WTC11 (cell line): ENCODE measurements around the gene NKAIN4. TPM values are rescaled to one million over a fixed set of nuclear protein-coding genes. Genes with fewer than 3 reads are reported as not detected.

ENCODE experiments used
- ATAC-seq: fragments of 200-7000 bp; cut with Tn5 transposase; 2 replicates; pipeline ENCODE4 v1.10.0; 2021; ENCODE audit warnings: mild to moderate bottlenecking, moderate library complexity
- CTCF ChIA-PET: fragments of 300-600 bp; sonication (Branson Sonifier 250); formaldehyde crosslinking; loops from one replicate; lab custom pipeline; 2021; ENCODE audit warnings: antibody characterized with exemption; lab: Charles Lee
- POLR2A ChIA-PET: fragments of 350-600 bp; sonication (Branson Sonifier 250); formaldehyde crosslinking; loops from one replicate; lab custom pipeline; 2021; ENCODE audit warnings: antibody characterized with exemption; lab: Charles Lee
- DNase-seq: peaks from one replicate; pipeline ENCODE4 v3.0.0; 2021; ENCODE audit warnings: low spot score
- H3K27ac Mint-ChIP-seq: 2 replicates; pipeline ENCODE4 v1.8.0; 2021; ENCODE audit warnings: mixed read lengths
- H3K27me3 Mint-ChIP-seq: 2 replicates; pipeline ENCODE4 v1.8.0; 2021; ENCODE audit warnings: low read depth, mild to moderate bottlenecking, moderate library complexity, mixed read lengths
- H3K36me3 Mint-ChIP-seq: 2 replicates; pipeline ENCODE4 v1.8.0; 2021; ENCODE audit warnings: mixed read lengths
- H3K4me1 Mint-ChIP-seq: 2 replicates; pipeline ENCODE4 v1.8.0; 2022; ENCODE audit warnings: mixed read lengths
- H3K4me3 Mint-ChIP-seq: 2 replicates; pipeline ENCODE4 v1.8.0; 2021; ENCODE audit warnings: mild to moderate bottlenecking, moderate library complexity, mixed read lengths
- H3K9me3 Mint-ChIP-seq: 2 replicates; pipeline ENCODE4 v1.8.0; 2021; ENCODE audit warnings: mixed read lengths
- ATF1 ChIP-seq: sonication (generic); formaldehyde crosslinking; IDR thresholded peaks from 2 replicates; pipeline ENCODE4 v1.8.1; 2023; ENCODE audit warnings: mild to moderate bottlenecking, moderate library complexity, missing genetic modification reagents
- E2F4 ChIP-seq: sonication (generic); formaldehyde crosslinking; IDR thresholded peaks from 2 replicates; pipeline ENCODE4 v1.8.1; 2022; ENCODE audit warnings: low read depth, mild to moderate bottlenecking, moderate library complexity, missing genetic modification reagents, borderline replicate concordance
- EMX1 ChIP-seq: fragments of 250-450 bp; sonication (Bioruptor Pico); IDR thresholded peaks from 2 replicates; pipeline ENCODE4 v1.8.0; 2021; ENCODE audit warnings: mild to moderate bottlenecking
- ETV6 ChIP-seq: sonication (generic); formaldehyde crosslinking; IDR thresholded peaks from 2 replicates; pipeline ENCODE4 v1.8.1; 2022; ENCODE audit warnings: mild to moderate bottlenecking, missing genetic modification reagents
- FOXP4 ChIP-seq: sonication (generic); formaldehyde crosslinking; IDR thresholded peaks from 2 replicates; pipeline ENCODE4 v1.8.0; 2022; ENCODE audit warnings: mild to moderate bottlenecking, missing genetic modification reagents
- GABPB1 ChIP-seq: sonication (generic); formaldehyde crosslinking; IDR thresholded peaks from 2 replicates; pipeline ENCODE4 v1.8.1; 2023; ENCODE audit warnings: mild to moderate bottlenecking, missing genetic modification reagents
- GRHL2 ChIP-seq: fragments of 250-450 bp; sonication (Bioruptor Pico); IDR thresholded peaks from 2 replicates; pipeline ENCODE4 v1.8.0; 2022; ENCODE audit warnings: mild to moderate bottlenecking, moderate library complexity; ENCODE audit not compliant: insufficient replicate concordance, severe bottlenecking
- HMGA2 ChIP-seq: fragments of 250-450 bp; sonication (Bioruptor Pico); IDR thresholded peaks from 2 replicates; pipeline ENCODE4 v1.4.0; 2021; ENCODE audit warnings: mild to moderate bottlenecking, moderate library complexity
- JAZF1 ChIP-seq: fragments of 250-450 bp; sonication (Bioruptor Pico); IDR thresholded peaks from 2 replicates; pipeline ENCODE4 v1.9.0; 2021; ENCODE audit warnings: moderate library complexity, mild to moderate bottlenecking, inconsistent platforms
- NR2C2 ChIP-seq: sonication (generic); formaldehyde crosslinking; IDR thresholded peaks from 2 replicates; pipeline ENCODE4 v1.8.0; 2022; ENCODE audit warnings: mild to moderate bottlenecking, missing genetic modification reagents
- RELA ChIP-seq: sonication (generic); formaldehyde crosslinking; IDR thresholded peaks from 2 replicates; pipeline ENCODE4 v1.8.1; 2022; ENCODE audit warnings: missing genetic modification reagents, mild to moderate bottlenecking, borderline replicate concordance
- SMAD3 ChIP-seq: sonication (generic); formaldehyde crosslinking; IDR thresholded peaks from 2 replicates; pipeline ENCODE4 v1.8.0; 2022; ENCODE audit warnings: missing genetic modification reagents, mild to moderate bottlenecking, borderline replicate concordance
- SOX15 ChIP-seq: fragments of 250-450 bp; sonication (Bioruptor Pico); IDR thresholded peaks from 2 replicates; pipeline ENCODE4 v1.9.0; 2021; ENCODE audit warnings: mild to moderate bottlenecking
- TEAD1 ChIP-seq: sonication (generic); formaldehyde crosslinking; IDR thresholded peaks from 2 replicates; pipeline ENCODE4 v1.8.0; 2022; ENCODE audit warnings: mild to moderate bottlenecking, missing genetic modification reagents
- ZNF138 ChIP-seq: sonication (generic); formaldehyde crosslinking; conservative IDR thresholded peaks from 2 replicates; pipeline ENCODE4 v1.8.1; 2022; ENCODE audit warnings: mild to moderate bottlenecking, moderate library complexity, missing genetic modification reagents
- ZNF263 ChIP-seq: sonication (generic); formaldehyde crosslinking; IDR thresholded peaks from 2 replicates; pipeline ENCODE4 v1.8.1; 2022; ENCODE audit warnings: low read depth, mild to moderate bottlenecking, moderate library complexity, missing genetic modification reagents
- ZNF416 ChIP-seq: fragments of 250-450 bp; sonication (Bioruptor Pico); IDR thresholded peaks from 2 replicates; pipeline ENCODE4 v1.9.0; 2021; ENCODE audit warnings: mild to moderate bottlenecking, inconsistent platforms
- total RNA-seq: library from RNA; stranded (reverse); gene quantifications from 3 replicates; pipeline ENCODE4 v1.2.3, GENCODE V29; 2021
- TF ChIP-seq, protein P1 (sequence below): sonication (generic); formaldehyde crosslinking; conservative IDR thresholded peaks from 2 replicates; pipeline ENCODE4 v1.8.1; 2022; ENCODE audit warnings: mild to moderate bottlenecking, missing genetic modification reagents
- TF ChIP-seq, protein P2 (sequence below): sonication (generic); formaldehyde crosslinking; IDR thresholded peaks from 2 replicates; pipeline ENCODE4 v1.8.0; 2022; ENCODE audit warnings: mild to moderate bottlenecking, missing genetic modification reagents
- TF ChIP-seq, protein P3 (sequence below): fragments of 250-450 bp; sonication (Bioruptor Pico); IDR thresholded peaks from 2 replicates; pipeline ENCODE4 v1.9.0; 2021; ENCODE audit warnings: mild to moderate bottlenecking, borderline replicate concordance

Gene NKAIN4
- total RNA-seq, 1 experiment from 2014 or later: 7.2 TPM

- TF ChIP-seq NR2C2 (CRISPR knock-in tag): no peak
- TF ChIP-seq FOXP4 (CRISPR knock-in tag): no peak
- no peak for TF ChIP-seq HMGA2 (CRISPR knock-in tag)
- TF ChIP-seq ZNF138 (CRISPR knock-in tag): no peak
- no peak for TF ChIP-seq TEAD1 (CRISPR knock-in tag)
- TF ChIP-seq, all 79 proteins: peak for 0
Observed at GRCh38 chr20:63206878-63207277, 47.4 kb downstream of the NKAIN4 start (continued).

DNA sequence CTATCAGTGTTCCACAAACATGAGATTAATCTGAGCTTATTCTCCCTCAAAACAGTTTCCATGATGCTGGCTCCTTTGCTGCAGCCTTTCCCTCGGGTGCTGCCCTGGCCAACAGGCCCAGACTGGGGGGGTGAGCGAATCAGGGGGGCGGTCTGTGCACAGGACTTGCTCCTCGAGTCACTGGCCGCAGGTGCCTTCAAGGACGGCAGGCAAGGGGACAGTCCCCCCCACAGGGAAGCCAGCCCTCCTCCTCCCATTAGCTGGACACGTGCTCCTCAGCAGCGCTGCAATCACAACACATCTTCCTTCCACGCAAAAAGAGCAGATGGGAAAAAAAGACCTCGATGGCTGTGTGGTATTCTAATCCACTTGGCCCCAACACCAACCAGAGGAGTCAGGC, 48.4 kb downstream of the NKAIN4 start:
- TF ChIP-seq ZNF263 (CRISPR knock-in tag) (no peak), GRHL2 (no peak), EMX1 (CRISPR knock-in tag) (no peak), JAZF1 (CRISPR knock-in tag) (no peak), ZNF416 (CRISPR knock-in tag) (no peak)
- TF ChIP-seq, protein P1, sequence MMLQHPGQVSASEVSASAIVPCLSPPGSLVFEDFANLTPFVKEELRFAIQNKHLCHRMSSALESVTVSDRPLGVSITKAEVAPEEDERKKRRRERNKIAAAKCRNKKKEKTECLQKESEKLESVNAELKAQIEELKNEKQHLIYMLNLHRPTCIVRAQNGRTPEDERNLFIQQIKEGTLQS (CRISPR knock-in tag): no peak
- H3K27ac Mint-ChIP-seq: peak overlapping the region; percentile 7; the same call in 1 of the 2 replicates
- no peaks in the 10 kb centered on the region for H3K27me3 Mint-ChIP-seq
- ChIA-PET POLR2A (no interaction called here), CTCF (interaction anchor here (1.0 to 1.1 kb wide), 2 partner anchors 17 to 29 kb away, joined by 3 to 4 read pairs; no protein-coding TSS in a partner anchor)
- H3K9me3 Mint-ChIP-seq: no peaks in the 10 kb centered on the region
- peaks cover 65% of the 10 kb centered on the region for H3K36me3 Mint-ChIP-seq
- DNase-seq (no peak), ATAC-seq (no peak)
- no peak overlapping the region for H3K4me3 Mint-ChIP-seq
- no peaks in the 10 kb centered on the region for H3K4me1 Mint-ChIP-seq

DNA sequence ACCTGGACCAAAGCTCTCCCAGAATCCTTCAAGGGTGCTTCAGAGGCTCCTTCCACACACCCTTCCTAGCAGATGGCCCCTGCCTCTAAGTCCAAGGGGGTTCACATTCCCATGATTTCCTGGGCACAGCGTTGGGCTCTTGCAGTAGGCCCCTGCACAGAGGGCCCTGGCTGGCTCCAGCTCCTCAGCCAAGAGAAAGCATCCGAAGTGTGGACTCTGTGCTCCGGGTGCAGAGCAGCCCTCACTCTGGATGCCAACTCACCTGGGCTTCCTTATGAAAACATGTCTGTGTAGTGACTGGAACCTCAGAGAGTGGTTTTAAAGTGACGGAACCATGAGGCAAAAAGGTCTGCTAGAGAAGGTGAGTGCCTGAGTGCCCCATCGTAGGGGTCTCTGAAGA, 49.9 kb downstream of the NKAIN4 start:
- POLR2A ChIA-PET: no interaction called here
- no peak for ATAC-seq
- Mint-ChIP-seq H3K4me1 (no peaks in the 10 kb centered on the region), H3K4me3 (no peak overlapping the region), H3K27ac (no peak overlapping the region), H3K9me3 (no peaks in the 10 kb centered on the region), H3K27me3 (no peaks in the 10 kb centered on the region), H3K36me3 (peaks cover 54% of the 10 kb centered on the region)
- CTCF ChIA-PET: interaction anchor here (2.1 kb wide), 1 partner anchor 19 kb away, joined by 11 read pairs; no protein-coding TSS in a partner anchor
- DNase-seq: no peak
- TF ChIP-seq GABPB1 (CRISPR knock-in tag) (no peak), JAZF1 (CRISPR knock-in tag) (no peak), SOX15 (CRISPR knock-in tag) (no peak), ATF1 (CRISPR knock-in tag) (no peak), RELA (CRISPR knock-in tag) (no peak), SMAD3 (no peak), ETV6 (CRISPR knock-in tag) (no peak), E2F4 (CRISPR knock-in tag) (no peak)
- TF ChIP-seq, protein P2, sequence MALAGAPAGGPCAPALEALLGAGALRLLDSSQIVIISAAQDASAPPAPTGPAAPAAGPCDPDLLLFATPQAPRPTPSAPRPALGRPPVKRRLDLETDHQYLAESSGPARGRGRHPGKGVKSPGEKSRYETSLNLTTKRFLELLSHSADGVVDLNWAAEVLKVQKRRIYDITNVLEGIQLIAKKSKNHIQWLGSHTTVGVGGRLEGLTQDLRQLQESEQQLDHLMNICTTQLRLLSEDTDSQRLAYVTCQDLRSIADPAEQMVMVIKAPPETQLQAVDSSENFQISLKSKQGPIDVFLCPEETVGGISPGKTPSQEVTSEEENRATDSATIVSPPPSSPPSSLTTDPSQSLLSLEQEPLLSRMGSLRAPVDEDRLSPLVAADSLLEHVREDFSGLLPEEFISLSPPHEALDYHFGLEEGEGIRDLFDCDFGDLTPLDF (CRISPR knock-in tag): no peak
- TF ChIP-seq, protein P3, sequence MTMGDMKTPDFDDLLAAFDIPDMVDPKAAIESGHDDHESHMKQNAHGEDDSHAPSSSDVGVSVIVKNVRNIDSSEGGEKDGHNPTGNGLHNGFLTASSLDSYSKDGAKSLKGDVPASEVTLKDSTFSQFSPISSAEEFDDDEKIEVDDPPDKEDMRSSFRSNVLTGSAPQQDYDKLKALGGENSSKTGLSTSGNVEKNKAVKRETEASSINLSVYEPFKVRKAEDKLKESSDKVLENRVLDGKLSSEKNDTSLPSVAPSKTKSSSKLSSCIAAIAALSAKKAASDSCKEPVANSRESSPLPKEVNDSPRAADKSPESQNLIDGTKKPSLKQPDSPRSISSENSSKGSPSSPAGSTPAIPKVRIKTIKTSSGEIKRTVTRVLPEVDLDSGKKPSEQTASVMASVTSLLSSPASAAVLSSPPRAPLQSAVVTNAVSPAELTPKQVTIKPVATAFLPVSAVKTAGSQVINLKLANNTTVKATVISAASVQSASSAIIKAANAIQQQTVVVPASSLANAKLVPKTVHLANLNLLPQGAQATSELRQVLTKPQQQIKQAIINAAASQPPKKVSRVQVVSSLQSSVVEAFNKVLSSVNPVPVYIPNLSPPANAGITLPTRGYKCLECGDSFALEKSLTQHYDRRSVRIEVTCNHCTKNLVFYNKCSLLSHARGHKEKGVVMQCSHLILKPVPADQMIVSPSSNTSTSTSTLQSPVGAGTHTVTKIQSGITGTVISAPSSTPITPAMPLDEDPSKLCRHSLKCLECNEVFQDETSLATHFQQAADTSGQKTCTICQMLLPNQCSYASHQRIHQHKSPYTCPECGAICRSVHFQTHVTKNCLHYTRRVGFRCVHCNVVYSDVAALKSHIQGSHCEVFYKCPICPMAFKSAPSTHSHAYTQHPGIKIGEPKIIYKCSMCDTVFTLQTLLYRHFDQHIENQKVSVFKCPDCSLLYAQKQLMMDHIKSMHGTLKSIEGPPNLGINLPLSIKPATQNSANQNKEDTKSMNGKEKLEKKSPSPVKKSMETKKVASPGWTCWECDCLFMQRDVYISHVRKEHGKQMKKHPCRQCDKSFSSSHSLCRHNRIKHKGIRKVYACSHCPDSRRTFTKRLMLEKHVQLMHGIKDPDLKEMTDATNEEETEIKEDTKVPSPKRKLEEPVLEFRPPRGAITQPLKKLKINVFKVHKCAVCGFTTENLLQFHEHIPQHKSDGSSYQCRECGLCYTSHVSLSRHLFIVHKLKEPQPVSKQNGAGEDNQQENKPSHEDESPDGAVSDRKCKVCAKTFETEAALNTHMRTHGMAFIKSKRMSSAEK (CRISPR knock-in tag): no peak
- TF ChIP-seq, all 79 proteins: peak for 0
